ENCODE results near the gene C2orf69. TPM values are rescaled to one million over a fixed set of nuclear protein-coding genes. Genes with fewer than 3 reads are reported as not detected.
A peak's percentile ranks its signal among the peaks of the same experiment; 100 is the strongest.

Gene C2orf69
- total RNA-seq (2014; rRNA removed; shearing (Covaris generic); ENCODE audit: low replicate concordance), result 14.3 and 21.1 TPM in 2 replicates

GRCh38 chr2:199911052-199911876, at the start of gene C2orf69:
Gene C2orf69, plus strand, starts transcription at chr2:199911293. Its CDS starts 146 bp downstream, at chr2:199911439.
- H3K27ac ChIP-seq (ENCODE audit: low read length), result peak within 1 kb of the TSS; percentile 90
- H3K9me2 ChIP-seq (replicated peaks; ENCODE audit: insufficient read depth, low read length), result no peaks in the 10 kb centered on the region
- H2AFZ ChIP-seq (ENCODE audit: low read length), result peak within 1 kb of the TSS; percentile 88
- no peaks in the 10 kb centered on the region for H3K9me3 ChIP-seq (ENCODE audit: low read length)
- H4K20me1 ChIP-seq (ENCODE audit: insufficient read depth, low read depth, low read length), result peaks cover 6% of the 10 kb centered on the region; the same call in 1 of the 2 replicates
- peaks cover 83% of the 10 kb centered on the region for H3K79me2 ChIP-seq (ENCODE audit: low read length)
- peak within 1 kb of the TSS; percentile 96 for H3K4me3 ChIP-seq (ENCODE audit: low read length)
- peak within 1 kb of the TSS; percentile 99 for H3K9ac ChIP-seq (ENCODE audit: low read length)
- peaks cover 45% of the 10 kb centered on the region for H3K4me1 ChIP-seq (ENCODE audit: low read length)
- DNase-seq, result peak; percentile 99
- H3K27me3 ChIP-seq (ENCODE audit: low read length), result no peaks in the 10 kb centered on the region
- H3K36me3 ChIP-seq (ENCODE audit: insufficient read depth, low read length), result peaks cover 44% of the 10 kb centered on the region
- H3K4me2 ChIP-seq (ENCODE audit: low read depth, low read length, poor library complexity, severe bottlenecking), result peak within 1 kb of the TSS; percentile 92

- Histone ChIP-seq H3K27me3 (ENCODE audit: low read length) (no peaks in the 10 kb centered on the region), H3K9ac (ENCODE audit: low read length) (no peak overlapping the region), H3K4me2 (ENCODE audit: low read depth, low read length, poor library complexity, severe bottlenecking) (no peak overlapping the region), H3K4me1 (ENCODE audit: low read length) (no peaks in the 10 kb centered on the region), H3K4me3 (ENCODE audit: low read length) (no peak overlapping the region), H3K27ac (ENCODE audit: low read length) (no peak overlapping the region), H3K36me3 (ENCODE audit: insufficient read depth, low read length) (no peaks in the 10 kb centered on the region), H3K9me3 (ENCODE audit: low read length) (no peaks in the 10 kb centered on the region), H2AFZ (ENCODE audit: low read length) (no peak overlapping the region), H4K20me1 (ENCODE audit: insufficient read depth, low read depth, low read length) (no peaks in the 10 kb centered on the region), H3K9me2 (replicated peaks; ENCODE audit: insufficient read depth, low read length) (no peaks in the 10 kb centered on the region), H3K79me2 (ENCODE audit: low read length) (no peaks in the 10 kb centered on the region)
- no peak for DNase-seq
Measured at GRCh38 chr2:199862788-199863187, 48.3 kb upstream of the C2orf69 start.

GRCh38 chr2:199865905-199866304, 45.2 kb upstream of the C2orf69 start:
- Histone ChIP-seq H3K27ac (ENCODE audit: low read length) (no peak overlapping the region), H3K4me3 (ENCODE audit: low read length) (no peak overlapping the region), H3K27me3 (ENCODE audit: low read length) (no peaks in the 10 kb centered on the region), H3K9ac (ENCODE audit: low read length) (no peak overlapping the region), H2AFZ (ENCODE audit: low read length) (no peak overlapping the region), H3K36me3 (ENCODE audit: insufficient read depth, low read length) (no peaks in the 10 kb centered on the region), H3K4me1 (ENCODE audit: low read length) (no peaks in the 10 kb centered on the region), H3K4me2 (ENCODE audit: low read depth, low read length, poor library complexity, severe bottlenecking) (no peak overlapping the region), H4K20me1 (ENCODE audit: insufficient read depth, low read depth, low read length) (no peaks in the 10 kb centered on the region), H3K79me2 (ENCODE audit: low read length) (no peaks in the 10 kb centered on the region), H3K9me2 (replicated peaks; ENCODE audit: insufficient read depth, low read length) (no peaks in the 10 kb centered on the region), H3K9me3 (ENCODE audit: low read length) (no peaks in the 10 kb centered on the region)
- DNase-seq, result no peak

GRCh38 chr2:199868431-199869226, 42.5 kb upstream of the C2orf69 start:
- Histone ChIP-seq H3K9ac (ENCODE audit: low read length) (no peak overlapping the region), H3K27ac (ENCODE audit: low read length) (no peak overlapping the region), H2AFZ (ENCODE audit: low read length) (no peak overlapping the region), H3K4me3 (ENCODE audit: low read length) (no peak overlapping the region), H4K20me1 (ENCODE audit: insufficient read depth, low read depth, low read length) (no peaks in the 10 kb centered on the region), H3K9me2 (replicated peaks; ENCODE audit: insufficient read depth, low read length) (no peaks in the 10 kb centered on the region), H3K27me3 (ENCODE audit: low read length) (no peaks in the 10 kb centered on the region), H3K4me1 (ENCODE audit: low read length) (no peaks in the 10 kb centered on the region), H3K36me3 (ENCODE audit: insufficient read depth, low read length) (no peaks in the 10 kb centered on the region), H3K79me2 (ENCODE audit: low read length) (no peaks in the 10 kb centered on the region), H3K9me3 (ENCODE audit: low read length) (no peaks in the 10 kb centered on the region), H3K4me2 (ENCODE audit: low read depth, low read length, poor library complexity, severe bottlenecking) (no peak overlapping the region)
- DNase-seq, result no peak

- no peak overlapping the region for H3K9ac ChIP-seq (ENCODE audit: low read length)
- DNase-seq, result no peak
- no peak overlapping the region for H2AFZ ChIP-seq (ENCODE audit: low read length)
- no peaks in the 10 kb centered on the region for H3K79me2 ChIP-seq (ENCODE audit: low read length)
- no peaks in the 10 kb centered on the region for H3K4me1 ChIP-seq (ENCODE audit: low read length)
- H3K27ac ChIP-seq (ENCODE audit: low read length), result no peak overlapping the region
- no peak overlapping the region for H3K4me2 ChIP-seq (ENCODE audit: low read depth, low read length, poor library complexity, severe bottlenecking)
- H3K9me3 ChIP-seq (ENCODE audit: low read length), result peaks cover 3% of the 10 kb centered on the region; the same call in 1 of the 2 replicates
- H3K36me3 ChIP-seq (ENCODE audit: insufficient read depth, low read length), result no peaks in the 10 kb centered on the region
- no peak overlapping the region for H3K4me3 ChIP-seq (ENCODE audit: low read length)
- no peaks in the 10 kb centered on the region for H4K20me1 ChIP-seq (ENCODE audit: insufficient read depth, low read depth, low read length)
- H3K9me2 ChIP-seq (replicated peaks; ENCODE audit: insufficient read depth, low read length), result no peaks in the 10 kb centered on the region
- no peaks in the 10 kb centered on the region for H3K27me3 ChIP-seq (ENCODE audit: low read length)
Measured at GRCh38 chr2:199869227-199869541, 41.9 kb upstream of the C2orf69 start.

- Histone ChIP-seq H4K20me1 (ENCODE audit: insufficient read depth, low read depth, low read length) (no peaks in the 10 kb centered on the region), H3K9me2 (replicated peaks; ENCODE audit: insufficient read depth, low read length) (no peaks in the 10 kb centered on the region), H3K27me3 (ENCODE audit: low read length) (no peaks in the 10 kb centered on the region), H3K4me1 (ENCODE audit: low read length) (no peaks in the 10 kb centered on the region), H3K79me2 (ENCODE audit: low read length) (no peaks in the 10 kb centered on the region), H2AFZ (ENCODE audit: low read length) (no peak overlapping the region), H3K9me3 (ENCODE audit: low read length) (peaks cover 7% of the 10 kb centered on the region), H3K4me3 (ENCODE audit: low read length) (no peak overlapping the region), H3K4me2 (ENCODE audit: low read depth, low read length, poor library complexity, severe bottlenecking) (no peak overlapping the region), H3K36me3 (ENCODE audit: insufficient read depth, low read length) (no peaks in the 10 kb centered on the region), H3K9ac (ENCODE audit: low read length) (no peak overlapping the region), H3K27ac (ENCODE audit: low read length) (no peak overlapping the region)
- no peak for DNase-seq
Measured at GRCh38 chr2:199869653-199870052, 41.4 kb upstream of the C2orf69 start.

- H3K9ac ChIP-seq (ENCODE audit: low read length), result no peak overlapping the region
- no peaks in the 10 kb centered on the region for H3K27me3 ChIP-seq (ENCODE audit: low read length)
- H3K27ac ChIP-seq (ENCODE audit: low read length), result no peak overlapping the region
- H3K79me2 ChIP-seq (ENCODE audit: low read length), result no peaks in the 10 kb centered on the region
- H2AFZ ChIP-seq (ENCODE audit: low read length), result no peak overlapping the region
- H3K36me3 ChIP-seq (ENCODE audit: insufficient read depth, low read length), result no peaks in the 10 kb centered on the region
- H3K4me1 ChIP-seq (ENCODE audit: low read length), result no peaks in the 10 kb centered on the region
- peaks cover 13% of the 10 kb centered on the region for H3K9me3 ChIP-seq (ENCODE audit: low read length)
- DNase-seq, result no peak
- no peak overlapping the region for H3K4me2 ChIP-seq (ENCODE audit: low read depth, low read length, poor library complexity, severe bottlenecking)
- H4K20me1 ChIP-seq (ENCODE audit: insufficient read depth, low read depth, low read length), result no peaks in the 10 kb centered on the region
- H3K9me2 ChIP-seq (replicated peaks; ENCODE audit: insufficient read depth, low read length), result no peaks in the 10 kb centered on the region
- no peak overlapping the region for H3K4me3 ChIP-seq (ENCODE audit: low read length)
Measured at GRCh38 chr2:199870581-199870980, 40.5 kb upstream of the C2orf69 start.

- Histone ChIP-seq H3K9me2 (replicated peaks; ENCODE audit: insufficient read depth, low read length) (no peaks in the 10 kb centered on the region), H3K9ac (ENCODE audit: low read length) (no peak overlapping the region), H3K27ac (ENCODE audit: low read length) (no peak overlapping the region), H3K4me1 (ENCODE audit: low read length) (no peaks in the 10 kb centered on the region), H3K27me3 (ENCODE audit: low read length) (no peaks in the 10 kb centered on the region), H3K4me3 (ENCODE audit: low read length) (no peak overlapping the region), H3K36me3 (ENCODE audit: insufficient read depth, low read length) (no peaks in the 10 kb centered on the region), H3K79me2 (ENCODE audit: low read length) (no peaks in the 10 kb centered on the region), H3K4me2 (ENCODE audit: low read depth, low read length, poor library complexity, severe bottlenecking) (no peak overlapping the region), H3K9me3 (ENCODE audit: low read length) (peaks cover 13% of the 10 kb centered on the region), H2AFZ (ENCODE audit: low read length) (no peak overlapping the region), H4K20me1 (ENCODE audit: insufficient read depth, low read depth, low read length) (no peaks in the 10 kb centered on the region)
- DNase-seq, result no peak
Measured at GRCh38 chr2:199874209-199874608, 36.9 kb upstream of the C2orf69 start.
